Measurements from ENCODE around the gene GNAI2.
A peak's percentile ranks its signal among the peaks of the same experiment; 100 is the strongest.

The GNAI2 gene

DNA sequence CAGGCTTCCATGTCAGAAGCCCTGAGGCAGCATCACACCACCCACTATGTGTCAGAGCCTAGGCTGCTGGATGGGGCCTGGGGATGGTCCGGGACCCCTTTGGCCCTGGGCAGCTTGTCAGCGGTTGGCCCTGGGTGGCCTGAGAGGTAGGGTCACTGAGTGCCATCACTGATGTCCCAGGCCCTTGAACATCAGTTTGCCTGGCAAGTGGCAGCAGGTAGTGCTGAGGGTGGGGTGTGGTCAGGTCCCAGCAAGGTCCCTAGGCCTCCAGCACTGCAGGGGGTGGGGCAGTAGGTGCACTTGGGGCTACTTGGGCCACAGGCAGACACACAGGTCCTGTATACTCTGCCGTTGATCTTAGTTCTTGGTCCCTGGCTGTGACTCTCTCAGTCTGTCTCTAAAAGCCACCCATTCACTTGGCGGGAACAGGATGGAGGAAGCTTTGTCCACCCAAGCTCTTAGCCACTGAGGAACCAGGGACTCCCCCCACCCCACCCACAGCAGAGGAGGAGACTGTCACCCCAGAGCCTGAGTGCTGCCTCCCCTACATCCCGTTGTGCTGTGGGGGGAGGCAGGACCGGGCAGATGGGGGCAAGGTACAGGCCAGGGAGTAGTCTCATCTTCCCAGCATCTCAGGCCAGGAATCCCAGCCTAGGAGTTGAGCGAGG, 5.8 kb downstream of the GNAI2 start:
- Histone ChIP-seq H3K27ac (ENCODE audit: low read depth, low read length) (peak overlapping the region; percentile 58), H3K9me2 (replicated peaks; ENCODE audit: control insufficient read depth, low read length) (no peaks in the 10 kb centered on the region), H4K20me1 (ENCODE audit: control insufficient read depth, insufficient read depth, low read depth, low read length) (peaks cover 14% of the 10 kb centered on the region; the same call in 1 of the 2 replicates), H3K9me3 (ENCODE audit: control insufficient read depth, insufficient read depth, low read length) (no peaks in the 10 kb centered on the region), H3K27me3 (ENCODE audit: control insufficient read depth, low read length) (no peaks in the 10 kb centered on the region), H3F3A (ENCODE audit: control insufficient read depth, insufficient read depth) (peaks cover 19% of the 10 kb centered on the region), H3K4me2 (ENCODE audit: low read length) (peak overlapping the region; percentile 60), H3K36me3 (ENCODE audit: control insufficient read depth, low read length) (peaks cover 40% of the 10 kb centered on the region), H3K79me2 (ENCODE audit: control insufficient read depth, low read length) (peaks cover 92% of the 10 kb centered on the region), H3K4me3 (ENCODE audit: low read length) (peak overlapping the region; percentile 44), H3K4me1 (ENCODE audit: control insufficient read depth, low read length) (peaks cover 73% of the 10 kb centered on the region)
- no peak for TF ChIP-seq EZH2phosphoT487 (IDR thresholded peaks at IDR 0.05; ENCODE audit: borderline replicate concordance, low read length)
- TF ChIP-seq, protein P1, sequence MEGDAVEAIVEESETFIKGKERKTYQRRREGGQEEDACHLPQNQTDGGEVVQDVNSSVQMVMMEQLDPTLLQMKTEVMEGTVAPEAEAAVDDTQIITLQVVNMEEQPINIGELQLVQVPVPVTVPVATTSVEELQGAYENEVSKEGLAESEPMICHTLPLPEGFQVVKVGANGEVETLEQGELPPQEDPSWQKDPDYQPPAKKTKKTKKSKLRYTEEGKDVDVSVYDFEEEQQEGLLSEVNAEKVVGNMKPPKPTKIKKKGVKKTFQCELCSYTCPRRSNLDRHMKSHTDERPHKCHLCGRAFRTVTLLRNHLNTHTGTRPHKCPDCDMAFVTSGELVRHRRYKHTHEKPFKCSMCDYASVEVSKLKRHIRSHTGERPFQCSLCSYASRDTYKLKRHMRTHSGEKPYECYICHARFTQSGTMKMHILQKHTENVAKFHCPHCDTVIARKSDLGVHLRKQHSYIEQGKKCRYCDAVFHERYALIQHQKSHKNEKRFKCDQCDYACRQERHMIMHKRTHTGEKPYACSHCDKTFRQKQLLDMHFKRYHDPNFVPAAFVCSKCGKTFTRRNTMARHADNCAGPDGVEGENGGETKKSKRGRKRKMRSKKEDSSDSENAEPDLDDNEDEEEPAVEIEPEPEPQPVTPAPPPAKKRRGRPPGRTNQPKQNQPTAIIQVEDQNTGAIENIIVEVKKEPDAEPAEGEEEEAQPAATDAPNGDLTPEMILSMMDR (IDR thresholded peaks at IDR 0.05; ENCODE audit: low read depth, low read length, poor library complexity, severe bottlenecking) = no peak

DNA sequence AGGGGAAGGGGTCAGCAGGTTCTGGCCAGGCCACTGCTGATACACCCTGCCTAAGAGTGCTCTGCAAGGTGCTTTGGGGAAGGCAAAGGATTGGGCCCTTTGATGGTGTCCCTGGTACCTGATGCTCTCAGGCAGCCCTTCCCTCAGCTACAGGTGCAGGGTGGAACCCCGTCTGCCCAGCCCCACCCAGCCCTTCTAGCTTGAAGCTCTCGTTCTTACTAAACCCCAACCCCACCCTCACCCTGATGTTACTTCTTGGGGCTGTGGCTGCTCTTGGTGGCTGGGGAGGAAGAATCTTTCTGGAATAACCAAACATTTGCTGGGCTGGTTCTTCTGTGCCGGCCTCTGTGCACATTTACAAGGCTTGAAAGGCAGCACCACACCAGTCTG, 6.4 kb downstream of the GNAI2 start:
- TF ChIP-seq, protein P1 (IDR thresholded peaks at IDR 0.05; ENCODE audit: low read depth, low read length, poor library complexity, severe bottlenecking) = no peak
- TF ChIP-seq EZH2phosphoT487 (IDR thresholded peaks at IDR 0.05; ENCODE audit: borderline replicate concordance, low read length) = no peak
- Histone ChIP-seq H3K4me1 (ENCODE audit: control insufficient read depth, low read length) (peaks cover 78% of the 10 kb centered on the region), H3K27ac (ENCODE audit: low read depth, low read length) (peak overlapping the region; percentile 58)

DNA sequence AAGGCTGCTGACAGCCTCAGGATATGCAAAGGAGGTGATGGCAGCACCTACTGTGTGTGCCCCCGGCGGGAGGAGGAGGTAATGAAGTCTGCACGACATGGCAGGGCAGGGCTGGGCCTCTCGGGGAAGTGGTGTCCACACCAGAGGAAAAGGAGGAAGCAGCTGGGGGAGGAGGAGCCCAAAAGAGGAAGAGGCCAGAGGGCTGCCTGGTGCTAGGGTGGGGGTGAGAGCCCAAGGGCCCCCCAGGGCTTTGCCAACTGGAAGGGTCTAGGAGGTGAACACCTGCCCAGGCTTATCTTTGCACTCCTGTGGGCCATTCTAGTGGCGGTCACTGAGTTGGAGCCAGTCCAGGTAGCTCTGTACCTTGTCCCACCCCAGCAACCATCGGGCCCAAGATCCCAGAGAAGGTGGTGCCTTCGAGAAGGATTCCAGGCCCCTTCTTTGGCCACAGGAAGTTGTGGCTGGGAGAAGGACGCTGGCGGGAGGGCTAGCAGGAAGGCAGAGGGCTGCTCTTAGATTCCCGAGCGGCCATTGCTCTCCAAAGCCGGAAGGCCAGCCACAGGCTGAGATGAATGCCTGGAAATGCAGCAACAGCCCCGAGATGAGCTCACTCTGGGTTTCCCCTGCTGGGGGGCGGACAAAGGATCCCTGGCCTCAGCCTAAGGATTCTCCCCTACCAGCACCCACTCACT, 7.0 kb downstream of the GNAI2 start:
- Histone ChIP-seq H3K4me3 (ENCODE audit: low read length) (peak overlapping the region; percentile 44), H3K9me3 (ENCODE audit: control insufficient read depth, insufficient read depth, low read length) (no peaks in the 10 kb centered on the region), H4K20me1 (ENCODE audit: control insufficient read depth, insufficient read depth, low read depth, low read length) (peaks cover 23% of the 10 kb centered on the region; the same call in 1 of the 2 replicates), H3K4me2 (ENCODE audit: low read length) (peak overlapping the region; percentile 60), H3K27ac (ENCODE audit: low read depth, low read length) (peak overlapping the region; percentile 58), H3K27me3 (ENCODE audit: control insufficient read depth, low read length) (no peaks in the 10 kb centered on the region), H3K36me3 (ENCODE audit: control insufficient read depth, low read length) (peaks cover 49% of the 10 kb centered on the region), H3K4me1 (ENCODE audit: control insufficient read depth, low read length) (peaks cover 81% of the 10 kb centered on the region), H3K79me2 (ENCODE audit: control insufficient read depth, low read length) (peaks cover 92% of the 10 kb centered on the region), H3K9me2 (replicated peaks; ENCODE audit: control insufficient read depth, low read length) (no peaks in the 10 kb centered on the region), H3F3A (ENCODE audit: control insufficient read depth, insufficient read depth) (peaks cover 19% of the 10 kb centered on the region)
- no peak for TF ChIP-seq EZH2phosphoT487 (IDR thresholded peaks at IDR 0.05; ENCODE audit: borderline replicate concordance, low read length)
- TF ChIP-seq, protein P1 (IDR thresholded peaks at IDR 0.05; ENCODE audit: low read depth, low read length, poor library complexity, severe bottlenecking) = peak; percentile 24

More for the DNA sequence above, 6.4 kb downstream of the GNAI2 start:
- Histone ChIP-seq H3K4me3 (ENCODE audit: low read length) (peak overlapping the region; percentile 44), H3K36me3 (ENCODE audit: control insufficient read depth, low read length) (peaks cover 45% of the 10 kb centered on the region), H3K9me3 (ENCODE audit: control insufficient read depth, insufficient read depth, low read length) (no peaks in the 10 kb centered on the region), H4K20me1 (ENCODE audit: control insufficient read depth, insufficient read depth, low read depth, low read length) (peaks cover 19% of the 10 kb centered on the region; the same call in 1 of the 2 replicates), H3K4me2 (ENCODE audit: low read length) (peak overlapping the region; percentile 60), H3K27me3 (ENCODE audit: control insufficient read depth, low read length) (no peaks in the 10 kb centered on the region), H3F3A (ENCODE audit: control insufficient read depth, insufficient read depth) (peaks cover 19% of the 10 kb centered on the region), H3K79me2 (ENCODE audit: control insufficient read depth, low read length) (peaks cover 92% of the 10 kb centered on the region), H3K9me2 (replicated peaks; ENCODE audit: control insufficient read depth, low read length) (no peaks in the 10 kb centered on the region)
